Thoracic aorta (tissue), 2 donors: ENCODE data around the gene TXNRD1. TPM values are rescaled to one million over a fixed set of nuclear protein-coding genes. Genes with fewer than 3 reads are reported as not detected.

Experiments used
- ATAC-seq: fragments of 150-250 bp; one replicate; pipeline ENCODE4 v1.8.0; 2017; ENCODE audit warnings: low read depth; ENCODE audit not compliant: insufficient number of reproducible peaks, low FRiP score
- DNase-seq: peaks from one replicate; pipeline ENCODE4 v3.0.0-alpha.2; 2020; ENCODE audit warnings: low spot score
- H3K27ac ChIP-seq, 2 donors: fragments of 200-600 bp; sonication (generic); 1 replicate in 1 of 2; 2 replicates in 1 of 2; pipeline ENCODE4 v1.5.1; 2016; ENCODE audit warnings: mild to moderate bottlenecking in 2 of 2, moderate library complexity in 2 of 2
- H3K27me3 ChIP-seq: fragments of 200-600 bp; sonication (generic); replicated peaks from 2 replicates; pipeline ENCODE4 v1.6.0; 2016; ENCODE audit warnings: mild to moderate bottlenecking; ENCODE audit not compliant: insufficient read depth
- H3K36me3 ChIP-seq: fragments of 200-600 bp; sonication (generic); one replicate; pipeline ENCODE4 v1.5.1; 2016
- H3K4me1 ChIP-seq, 2 donors: fragments of 200-600 bp; sonication (generic); 1 replicate in 1 of 2; 2 replicates in 1 of 2; pipeline versions ENCODE4 v1.5.1 to v1.6.0; 2016; ENCODE audit warnings: low read depth in 2 of 2, mild to moderate bottlenecking in 1 of 2; ENCODE audit not compliant: control insufficient read depth in 1 of 2
- H3K4me3 ChIP-seq: fragments of 200-600 bp; sonication (generic); 2 replicates; pipeline ENCODE4 v1.5.1; 2016; ENCODE audit warnings: mild to moderate bottlenecking
- H3K9me3 ChIP-seq: fragments of 200-600 bp; sonication (generic); 2 replicates; pipeline ENCODE4 v1.5.1; 2016
- CTCF ChIP-seq: fragments of 200-600 bp; sonication (generic); IDR thresholded peaks from one replicate; pipeline ENCODE4 v1.5.1; 2019; ENCODE audit warnings: antibody characterized with exemption
- total RNA-seq, 2 donors: library from RNA; depleted of rRNA; stranded (reverse); fragments of >200 nt; gene quantifications; one replicate each; pipeline versions ENCODE4 v1.1.0 to v1.2.3, GENCODE V29; 2016

The TXNRD1 gene
- total RNA-seq, 2 donors from 2014 or later: 269 to 332 TPM

DNA sequence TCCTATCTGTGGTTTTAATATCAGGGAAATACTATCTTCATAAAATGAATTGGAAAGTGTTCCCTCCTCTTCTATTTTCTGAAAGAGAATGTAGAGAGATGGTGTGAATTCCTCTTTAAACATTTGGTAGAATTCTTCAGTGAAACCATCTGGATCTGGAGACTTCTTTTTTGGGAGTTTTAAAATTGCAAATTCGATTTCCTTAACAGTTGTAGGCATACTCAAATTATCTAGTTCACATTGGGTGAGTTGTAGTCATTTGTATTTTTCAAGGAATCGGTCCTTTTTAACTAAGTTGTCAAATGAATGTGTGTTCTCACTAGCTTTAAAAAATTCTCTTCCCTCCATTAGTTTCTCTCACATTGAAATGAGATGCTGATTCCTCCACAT, 165.8 kb downstream of the TXNRD1 start:
- DNase-seq (no peak), ATAC-seq (no peak)
- H3K36me3 ChIP-seq: no peaks in the 10 kb centered on the region
- no peaks in the 10 kb centered on the region for H3K27me3 ChIP-seq
- H3K27ac ChIP-seq: no peak overlapping the region
- no peak for TF ChIP-seq CTCF
- peak overlapping the region; percentile 30 for H3K4me3 ChIP-seq
- H3K9me3 ChIP-seq: no peaks in the 10 kb centered on the region
- H3K4me1 ChIP-seq: peaks cover 0 to 13% of the 10 kb centered on the region in 2 donors

DNA sequence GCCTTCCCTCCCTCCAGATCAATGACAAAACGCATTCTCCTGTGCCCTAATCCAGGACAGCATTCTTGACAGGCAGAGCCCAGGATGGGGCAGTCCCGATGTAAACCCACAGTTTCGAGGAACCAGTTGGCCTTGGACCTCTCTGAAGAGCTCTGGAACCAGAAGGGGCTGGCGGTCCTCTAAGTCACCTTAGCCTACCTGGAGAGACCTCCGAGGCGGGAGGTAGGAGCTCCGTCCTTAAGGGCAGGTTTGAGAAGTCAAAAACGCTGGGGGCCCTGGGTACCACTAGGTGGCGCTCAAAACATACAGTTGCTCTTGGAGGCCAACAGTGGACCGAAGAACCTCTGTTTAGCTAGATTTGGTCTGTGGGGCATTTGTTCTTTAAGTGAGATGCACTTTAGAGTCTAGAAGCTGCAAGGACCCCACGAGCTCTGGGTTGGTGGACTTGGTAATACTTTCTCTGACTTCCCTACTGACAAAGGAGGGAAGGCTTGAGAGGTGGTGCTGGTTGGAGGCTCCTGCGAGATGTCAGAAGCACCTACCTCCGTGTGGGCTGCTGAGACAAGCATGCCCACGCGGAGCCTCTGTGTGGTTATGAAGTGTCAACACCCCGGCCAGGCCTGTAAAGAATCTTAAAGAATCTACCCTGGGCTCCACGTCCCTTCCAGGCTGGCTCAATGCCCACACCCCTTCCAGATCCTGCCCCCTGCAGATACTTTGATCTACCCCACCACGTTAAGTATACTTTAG, 166.3 kb downstream of the TXNRD1 start:
- peak; percentile 32 for DNase-seq
- Histone ChIP-seq H3K36me3 (no peaks in the 10 kb centered on the region), H3K9me3 (no peaks in the 10 kb centered on the region), H3K27ac (no peak overlapping the region), H3K4me3 (peak overlapping the region; percentile 30), H3K27me3 (no peaks in the 10 kb centered on the region), H3K4me1 (peaks cover 0 to 13% of the 10 kb centered on the region in 2 donors)
- ATAC-seq: peak; percentile 67
- peak; percentile 97 for TF ChIP-seq CTCF

GRCh38 chr12:104384141-104384880, 168.7 kb downstream of the TXNRD1 start:
- H3K27ac ChIP-seq: no peak overlapping the region
- no peaks in the 10 kb centered on the region for H3K36me3 ChIP-seq
- DNase-seq (no peak), ATAC-seq (no peak)
- peaks cover 0 to 13% of the 10 kb centered on the region in 2 donors for H3K4me1 ChIP-seq
- no peak overlapping the region for H3K4me3 ChIP-seq
- H3K27me3 ChIP-seq: no peaks in the 10 kb centered on the region
- TF ChIP-seq CTCF: no peak
- H3K9me3 ChIP-seq: no peaks in the 10 kb centered on the region

DNA sequence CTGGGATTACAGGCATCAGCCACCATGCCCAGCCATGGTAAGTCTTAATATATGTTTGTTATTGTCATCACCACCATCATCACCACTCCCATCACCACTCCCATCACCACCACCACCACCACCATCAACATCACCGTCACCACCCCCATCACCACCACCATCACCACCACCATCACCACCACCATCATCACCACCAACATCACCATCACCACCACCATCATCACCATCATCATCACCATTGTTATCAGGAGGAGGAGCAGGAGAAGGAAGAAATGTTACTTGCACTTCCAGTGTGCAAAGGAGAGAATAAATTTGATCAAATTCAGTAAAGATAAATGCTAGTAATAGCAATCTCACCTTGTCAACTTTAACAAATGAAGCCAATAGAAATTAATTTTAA, 169.9 kb downstream of the TXNRD1 start:
- Histone ChIP-seq H3K4me1 (peaks cover 0 to 13% of the 10 kb centered on the region in 2 donors), H3K4me3 (no peak overlapping the region), H3K9me3 (no peaks in the 10 kb centered on the region), H3K27ac (no peak overlapping the region), H3K36me3 (no peaks in the 10 kb centered on the region), H3K27me3 (no peaks in the 10 kb centered on the region)
- TF ChIP-seq CTCF: no peak
- DNase-seq (no peak), ATAC-seq (no peak)

- peaks cover 0 to 13% of the 10 kb centered on the region in 2 donors for H3K4me1 ChIP-seq
- no peak for ATAC-seq
- no peaks in the 10 kb centered on the region for H3K36me3 ChIP-seq
- no peaks in the 10 kb centered on the region for H3K9me3 ChIP-seq
- no peaks in the 10 kb centered on the region for H3K27me3 ChIP-seq
- no peak for DNase-seq
- H3K27ac ChIP-seq: no peak overlapping the region
- no peak overlapping the region for H3K4me3 ChIP-seq
- no peak for TF ChIP-seq CTCF
These were observed 170.9 kb downstream of the TXNRD1 start for GRCh38 chr12:104386461-104386860.
